ENCODE results near the gene PATJ. TPM values are rescaled to one million over a fixed set of nuclear protein-coding genes. Genes with fewer than 3 reads are reported as not detected.

Gene PATJ
- total RNA-seq, 1 experiment from 2014 or later, result 47.3 TPM

DNA sequence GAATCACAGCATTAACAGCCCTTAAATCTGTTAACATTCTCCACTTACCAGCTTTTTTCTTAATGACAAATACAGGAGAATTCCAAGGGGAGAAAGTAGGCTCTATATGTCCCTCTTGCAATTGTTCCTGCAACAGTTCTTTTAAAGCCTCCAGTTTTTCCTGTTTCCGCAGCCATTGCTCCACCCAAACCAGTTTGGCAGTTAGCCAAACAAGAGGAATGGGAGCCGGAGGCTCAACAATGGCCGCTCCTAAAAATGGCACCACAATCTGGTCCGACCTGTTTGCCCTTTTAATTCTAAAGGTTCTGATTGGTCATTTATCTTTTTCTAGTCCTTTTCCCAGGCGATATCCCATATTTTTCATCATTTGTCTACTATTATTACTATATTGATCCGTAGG is 438.4 kb downstream of the PATJ start:
- H3K14ac ChIP-seq (ENCODE audit: insufficient read depth, low read length), result no peak overlapping the region
- H3K79me1 ChIP-seq (ENCODE audit: insufficient read depth, low read depth, low read length, poor library complexity, severe bottlenecking), result no peaks in the 10 kb centered on the region
- no peaks in the 10 kb centered on the region for H3K79me2 ChIP-seq (ENCODE audit: insufficient read depth, low read length)
- H4K5ac ChIP-seq (ENCODE audit: insufficient read length, low read depth, low read length), result no peak overlapping the region
- no peak overlapping the region for H3K4me2 ChIP-seq (ENCODE audit: insufficient read depth, insufficient read length, low read length)
- no peak for TF ChIP-seq CTCF (conservative IDR thresholded peaks at IDR 0.05)
- H2BK20ac ChIP-seq (ENCODE audit: low read depth, low read length, poor library complexity, severe bottlenecking), result no peak overlapping the region
- H2BK5ac ChIP-seq (ENCODE audit: insufficient read length, low read length), result no peak overlapping the region
- peak overlapping the region in 1 of 2 experiments; percentile 71; a peak in 3 of 5 replicates for H3K4me3 Mint-ChIP-seq
- H3K9me3 ChIP-seq (ENCODE audit: control insufficient read depth, low read depth, low read length), result no peaks in the 10 kb centered on the region
- no peaks in the 10 kb centered on the region for H4K20me1 ChIP-seq (ENCODE audit: control insufficient read depth, insufficient read depth, insufficient read length)
- H3K23me2 ChIP-seq (ENCODE audit: insufficient read length, low read depth, low read length, poor library complexity, severe bottlenecking), result no peaks in the 10 kb centered on the region
- H3K9ac ChIP-seq (ENCODE audit: extremely low read depth, insufficient read length, low read length), result no peak overlapping the region
- H3K27me3 Mint-ChIP-seq (ENCODE audit: low read depth), result no peaks in the 10 kb centered on the region
- no peak overlapping the region for H3T11ph ChIP-seq (ENCODE audit: low read length)
- H3K56ac ChIP-seq (ENCODE audit: insufficient read length, low read depth, low read length), result no peak overlapping the region
- peaks cover 77 to 81% of the 10 kb centered on the region in 2 experiments for H3K4me1 Mint-ChIP-seq
- H3K36me3 Mint-ChIP-seq (ENCODE audit: insufficient read depth in 1 of 3, low read depth in 3 of 3), result no peaks in the 10 kb centered on the region
- no peak overlapping the region for H4K8ac ChIP-seq (replicated peaks; ENCODE audit: insufficient read length, low read depth, low read length)
- H4K91ac ChIP-seq (ENCODE audit: insufficient read length, low read depth, low read length), result no peak overlapping the region
- H3K27ac Mint-ChIP-seq, result peak overlapping the region; percentile 97 to 99 (median 98)
- no peak for DNase-seq
- H3K27me3 ChIP-seq (ENCODE audit: insufficient read depth, low read length), result no peaks in the 10 kb centered on the region
- no peak overlapping the region for H2AFZ ChIP-seq (ENCODE audit: low read length)
- WGBS (ENCODE audit: extremely low coverage, insufficient read length, low lambda C conversion rate), result no CpG with 5 or more reads among the region's 6 CpGs
- H2AK5ac ChIP-seq (ENCODE audit: insufficient read length, low read length), result no peak overlapping the region
- no peak overlapping the region for H2BK12ac ChIP-seq (ENCODE audit: insufficient read length, low read depth, low read length)
- no peak overlapping the region for H2BK15ac ChIP-seq (ENCODE audit: low read depth, low read length)
- H3K18ac ChIP-seq (ENCODE audit: insufficient read length, low read depth, low read length), result no peak overlapping the region
- no peak overlapping the region for H3K23ac ChIP-seq (ENCODE audit: insufficient read length, low read depth, low read length)
- H2BK120ac ChIP-seq (ENCODE audit: low read depth, low read length, poor library complexity, severe bottlenecking), result no peak overlapping the region
- no peaks in the 10 kb centered on the region for H3K9me3 Mint-ChIP-seq
- H3K27ac ChIP-seq (ENCODE audit: insufficient read length, low read depth, low read length), result peak overlapping the region; percentile 53
- no peak overlapping the region for H3K4ac ChIP-seq (ENCODE audit: low read depth, low read length)
- H3K4me1 ChIP-seq (ENCODE audit: insufficient read depth, low read length), result peaks cover 16% of the 10 kb centered on the region; the same call in 1 of the 2 replicates

Measured in H9 (cell line).